ENCODE results near the gene CCDC86. TPM values are rescaled to one million over a fixed set of nuclear protein-coding genes. Genes with fewer than 3 reads are reported as not detected.

CCDC86 gene
- total RNA-seq, 1 experiment from 2014 or later, result 51.5 TPM

GRCh38 chr11:60873533-60873932 lies 31.6 kb downstream of the CCDC86 start:
- TF ChIP-seq, protein P1, sequence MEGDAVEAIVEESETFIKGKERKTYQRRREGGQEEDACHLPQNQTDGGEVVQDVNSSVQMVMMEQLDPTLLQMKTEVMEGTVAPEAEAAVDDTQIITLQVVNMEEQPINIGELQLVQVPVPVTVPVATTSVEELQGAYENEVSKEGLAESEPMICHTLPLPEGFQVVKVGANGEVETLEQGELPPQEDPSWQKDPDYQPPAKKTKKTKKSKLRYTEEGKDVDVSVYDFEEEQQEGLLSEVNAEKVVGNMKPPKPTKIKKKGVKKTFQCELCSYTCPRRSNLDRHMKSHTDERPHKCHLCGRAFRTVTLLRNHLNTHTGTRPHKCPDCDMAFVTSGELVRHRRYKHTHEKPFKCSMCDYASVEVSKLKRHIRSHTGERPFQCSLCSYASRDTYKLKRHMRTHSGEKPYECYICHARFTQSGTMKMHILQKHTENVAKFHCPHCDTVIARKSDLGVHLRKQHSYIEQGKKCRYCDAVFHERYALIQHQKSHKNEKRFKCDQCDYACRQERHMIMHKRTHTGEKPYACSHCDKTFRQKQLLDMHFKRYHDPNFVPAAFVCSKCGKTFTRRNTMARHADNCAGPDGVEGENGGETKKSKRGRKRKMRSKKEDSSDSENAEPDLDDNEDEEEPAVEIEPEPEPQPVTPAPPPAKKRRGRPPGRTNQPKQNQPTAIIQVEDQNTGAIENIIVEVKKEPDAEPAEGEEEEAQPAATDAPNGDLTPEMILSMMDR (IDR thresholded peaks at IDR 0.05; ENCODE audit: unreplicated experiment), result no peak
- H3K4me3 Mint-ChIP-seq (ENCODE audit: low read depth, unreplicated experiment), result no peak overlapping the region
- H3K27ac Mint-ChIP-seq (ENCODE audit: unreplicated experiment), result no peak overlapping the region
- no peaks in the 10 kb centered on the region for H3K27me3 Mint-ChIP-seq (ENCODE audit: unreplicated experiment)
- H3K36me3 Mint-ChIP-seq (ENCODE audit: insufficient read depth, unreplicated experiment), result no peaks in the 10 kb centered on the region
- BruUV-seq (replicated peaks), result no TSS peak
- H3K9me3 Mint-ChIP-seq (ENCODE audit: low read depth, unreplicated experiment), result no peaks in the 10 kb centered on the region
- intact Hi-C loops (cut with micrococcal nuclease; ENCODE audit: unreplicated experiment), result no loop called here
- DNase-seq, result no peak
- H3K4me1 Mint-ChIP-seq (ENCODE audit: low read depth, unreplicated experiment), result no peaks in the 10 kb centered on the region
- CTCF ChIA-PET, result no interaction called here

DNA sequence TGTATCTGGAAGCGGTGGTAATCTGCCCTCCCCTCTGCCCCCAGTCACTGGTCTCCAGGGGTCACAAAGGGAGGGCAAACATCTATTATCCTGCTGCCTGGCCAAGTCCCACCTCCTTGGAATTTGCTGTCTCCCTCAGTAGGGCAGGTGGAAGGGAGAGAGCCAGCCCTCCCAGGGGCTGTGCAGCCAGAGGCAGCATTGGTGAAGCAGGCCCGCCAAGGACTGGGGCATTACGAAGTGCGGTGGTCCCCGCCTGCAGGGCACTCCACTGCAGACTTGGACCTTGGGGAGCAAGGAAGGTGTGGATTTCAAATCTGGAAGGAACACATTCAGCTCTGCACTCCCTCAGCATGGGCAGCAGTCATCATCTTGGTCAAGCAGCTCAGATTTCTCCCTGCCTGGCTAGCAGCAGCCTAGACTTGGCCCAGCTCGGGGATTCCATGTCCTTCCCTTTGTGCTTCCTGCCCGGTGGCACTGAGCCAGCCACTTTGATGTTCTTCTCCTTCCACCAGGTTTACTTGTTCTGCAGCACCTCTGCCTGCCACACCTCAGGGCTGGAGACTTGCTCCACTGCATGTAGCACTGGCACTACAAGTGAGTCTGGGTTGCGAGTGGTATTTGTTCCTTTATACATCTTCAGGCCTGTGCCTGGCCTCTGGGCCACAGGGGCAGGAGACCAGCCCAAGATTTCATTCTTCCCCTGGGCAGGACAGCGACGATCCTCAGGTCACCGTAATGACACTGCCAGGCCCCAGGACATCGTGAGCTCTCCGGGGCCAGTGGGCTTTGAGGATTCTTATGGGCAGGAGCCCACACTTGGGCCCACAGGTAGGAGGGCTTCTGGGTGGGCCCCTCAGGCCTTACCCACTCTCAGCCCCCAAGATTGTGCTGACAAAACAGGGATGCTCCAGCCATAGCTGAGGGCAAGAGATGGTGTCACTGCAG lies 32.8 kb downstream of the CCDC86 start:
- CTCF ChIA-PET, result no interaction called here
- no peak for DNase-seq
- Mint-ChIP-seq H3K36me3 (ENCODE audit: insufficient read depth, unreplicated experiment) (no peaks in the 10 kb centered on the region), H3K27ac (ENCODE audit: unreplicated experiment) (no peak overlapping the region), H3K4me3 (ENCODE audit: low read depth, unreplicated experiment) (no peak overlapping the region), H3K27me3 (ENCODE audit: unreplicated experiment) (no peaks in the 10 kb centered on the region), H3K9me3 (ENCODE audit: low read depth, unreplicated experiment) (no peaks in the 10 kb centered on the region), H3K4me1 (ENCODE audit: low read depth, unreplicated experiment) (no peaks in the 10 kb centered on the region)
- intact Hi-C loops (cut with micrococcal nuclease; ENCODE audit: unreplicated experiment), result no loop called here
- no TSS peak for BruUV-seq (replicated peaks)
- TF ChIP-seq, protein P1 (IDR thresholded peaks at IDR 0.05; ENCODE audit: unreplicated experiment), result no peak

DNA sequence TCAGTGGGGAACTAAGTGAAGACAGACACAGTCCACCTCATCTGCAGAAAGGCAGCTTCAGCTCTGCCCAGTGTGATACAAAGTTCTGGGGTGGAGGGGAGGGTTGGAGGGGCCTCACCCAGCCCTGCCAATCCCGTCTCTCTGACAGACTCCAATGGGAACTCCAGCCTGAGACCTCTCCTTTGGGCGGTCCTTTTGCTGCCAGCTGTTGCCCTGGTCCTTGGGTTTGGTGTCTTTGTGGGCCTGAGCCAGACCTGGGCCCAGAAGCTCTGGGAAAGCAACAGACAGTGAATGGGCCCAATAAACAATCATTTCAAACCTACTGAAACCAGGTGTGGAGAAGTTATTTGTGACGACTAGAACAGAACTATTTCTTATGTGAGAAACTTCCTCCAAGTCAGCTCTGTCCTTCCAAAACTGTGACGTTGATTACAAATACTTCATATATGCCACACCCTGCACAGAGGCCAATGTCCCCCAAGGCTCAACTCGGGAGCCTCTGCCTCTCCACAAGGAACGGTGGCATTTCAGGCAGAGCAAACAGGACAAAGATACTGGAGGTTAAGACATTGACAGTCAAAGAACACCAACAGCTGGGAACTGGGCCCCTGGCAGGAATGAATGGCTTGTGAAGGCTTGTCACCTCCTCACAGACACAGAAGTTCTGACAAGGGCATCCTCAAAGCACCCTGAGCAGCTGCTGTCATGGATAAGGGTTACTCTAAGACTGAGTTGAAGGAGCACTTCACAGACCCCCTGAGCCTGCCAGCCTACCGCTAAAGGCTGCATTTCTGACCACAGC lies 33.7 kb downstream of the CCDC86 start:
- BruUV-seq (replicated peaks), result no TSS peak
- Mint-ChIP-seq H3K36me3 (ENCODE audit: insufficient read depth, unreplicated experiment) (no peaks in the 10 kb centered on the region), H3K4me3 (ENCODE audit: low read depth, unreplicated experiment) (no peak overlapping the region), H3K27me3 (ENCODE audit: unreplicated experiment) (no peaks in the 10 kb centered on the region), H3K4me1 (ENCODE audit: low read depth, unreplicated experiment) (no peaks in the 10 kb centered on the region), H3K9me3 (ENCODE audit: low read depth, unreplicated experiment) (no peaks in the 10 kb centered on the region), H3K27ac (ENCODE audit: unreplicated experiment) (no peak overlapping the region)
- intact Hi-C loops (cut with micrococcal nuclease; ENCODE audit: unreplicated experiment), result no loop called here
- DNase-seq, result no peak
- CTCF ChIA-PET, result no interaction called here
- TF ChIP-seq, protein P1 (IDR thresholded peaks at IDR 0.05; ENCODE audit: unreplicated experiment), result no peak

DNA sequence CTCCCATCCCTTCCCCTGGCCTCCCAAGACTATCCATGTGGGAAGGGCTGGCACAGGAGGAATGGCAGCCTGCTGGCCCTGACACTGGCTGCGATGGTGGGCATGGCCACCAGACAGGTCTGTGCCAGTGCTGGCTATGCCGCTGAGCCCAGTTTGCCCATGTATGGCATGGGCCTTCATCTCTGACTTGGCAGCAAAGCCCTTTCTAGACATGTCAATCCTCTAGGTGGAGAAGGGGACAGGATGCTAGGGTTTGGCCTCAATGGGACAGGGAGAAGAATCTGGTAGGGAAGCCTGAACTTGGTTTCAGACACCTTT lies 34.2 kb downstream of the CCDC86 start:
- no peak for DNase-seq

More for the DNA sequence above, 34.2 kb downstream of the CCDC86 start:
- H3K4me3 Mint-ChIP-seq (ENCODE audit: low read depth, unreplicated experiment), result no peak overlapping the region
- no peaks in the 10 kb centered on the region for H3K9me3 Mint-ChIP-seq (ENCODE audit: low read depth, unreplicated experiment)
- no peaks in the 10 kb centered on the region for H3K36me3 Mint-ChIP-seq (ENCODE audit: insufficient read depth, unreplicated experiment)
- H3K27ac Mint-ChIP-seq (ENCODE audit: unreplicated experiment), result no peak overlapping the region
- CTCF ChIA-PET, result no interaction called here
- no peaks in the 10 kb centered on the region for H3K4me1 Mint-ChIP-seq (ENCODE audit: low read depth, unreplicated experiment)
- TF ChIP-seq, protein P1 (IDR thresholded peaks at IDR 0.05; ENCODE audit: unreplicated experiment), result no peak
- no peaks in the 10 kb centered on the region for H3K27me3 Mint-ChIP-seq (ENCODE audit: unreplicated experiment)
- BruUV-seq (replicated peaks), result no TSS peak
- intact Hi-C loops (cut with micrococcal nuclease; ENCODE audit: unreplicated experiment), result no loop called here

All from Calu3 (cell line).